ENCODE results near the gene EIF3L.

GRCh38 chr22:37925330-37925729 is 76.1 kb downstream of the EIF3L start:
- TF ChIP-seq CTCF (IDR thresholded peaks at IDR 0.05), result no peak
- TF ChIP-seq POLR2A (IDR thresholded peaks at IDR 0.05), result no peak
